HG03575 (cell line): ENCODE data around the gene FLNB.

Experiments
- ATAC-seq: cut with Tn5 transposase; IDR thresholded peaks from one replicate; pipeline ENCODE4 v1.9.1; 2021; ENCODE audit not compliant: unreplicated experiment, insufficient number of reproducible peaks, low FRiP score; ENCODE audit errors: extremely low read depth

The FLNB gene

GRCh38 chr3:58066842-58067241 is 58.6 kb downstream of the FLNB start:
- ATAC-seq, result no peak

GRCh38 chr3:58068122-58068809 is 60.0 kb downstream of the FLNB start:
- ATAC-seq, result no peak

- no peak for ATAC-seq
Observed at GRCh38 chr3:58071480-58071971, 63.3 kb downstream of the FLNB start.

GRCh38 chr3:58072052-58072762 is 64.0 kb downstream of the FLNB start:
- ATAC-seq, result no peak

- no peak for ATAC-seq
Observed at GRCh38 chr3:58072763-58073130, 64.5 kb downstream of the FLNB start.

- ATAC-seq, result no peak
Observed at GRCh38 chr3:58073301-58074108, 65.3 kb downstream of the FLNB start.

GRCh38 chr3:58074116-58074715 is 66.0 kb downstream of the FLNB start:
- no peak for ATAC-seq

GRCh38 chr3:58074997-58075396 is 66.8 kb downstream of the FLNB start:
- no peak for ATAC-seq

GRCh38 chr3:58077596-58078285 is 69.5 kb downstream of the FLNB start:
- ATAC-seq, result no peak

GRCh38 chr3:58078610-58079009 is 70.4 kb downstream of the FLNB start:
- ATAC-seq, result no peak

- ATAC-seq, result no peak
Observed at GRCh38 chr3:58079773-58080172, 71.6 kb downstream of the FLNB start.

GRCh38 chr3:58082047-58082446 is 73.8 kb downstream of the FLNB start:
- ATAC-seq, result no peak

GRCh38 chr3:58084166-58084565 is 75.9 kb downstream of the FLNB start:
- no peak for ATAC-seq

- peak; percentile 45 for ATAC-seq
Observed at GRCh38 chr3:58084788-58085543, 76.7 kb downstream of the FLNB start.

- no peak for ATAC-seq
Observed at GRCh38 chr3:58085616-58086015, 77.4 kb downstream of the FLNB start.

- no peak for ATAC-seq
Observed at GRCh38 chr3:58088501-58088900, 80.3 kb downstream of the FLNB start.

GRCh38 chr3:58090351-58090750 is 82.1 kb downstream of the FLNB start:
- no peak for ATAC-seq

- ATAC-seq, result no peak
Observed at GRCh38 chr3:58092521-58092920, 84.3 kb downstream of the FLNB start.
